GM23248 (cell line): ENCODE data around the gene CP. TPM values are rescaled to one million over a fixed set of nuclear protein-coding genes. Genes with fewer than 3 reads are reported as not detected.
A peak's percentile ranks its signal among the peaks of the same experiment; 100 is the strongest.

Source experiments
- DNase-seq: peaks from one replicate; pipeline ENCODE4 v3.0.0-alpha.2; 2015
- H2AFZ ChIP-seq: fragments of 200-600 bp; sonication (generic); 2 replicates; pipeline ENCODE4 v1.6.1; 2016; ENCODE audit warnings: antibody characterized with exemption
- H3F3A ChIP-seq: fragments of 200-600 bp; sonication (generic); 2 replicates; pipeline ENCODE4 v1.6.1; 2016; ENCODE audit warnings: mild to moderate bottlenecking, antibody characterized with exemption, mixed run types; ENCODE audit not compliant: insufficient read depth
- H3K27ac ChIP-seq: fragments of 200-600 bp; sonication (generic); 2 replicates; pipeline ENCODE4 v1.5.1; 2016; ENCODE audit warnings: mild to moderate bottlenecking
- H3K27me3 ChIP-seq: fragments of 200-600 bp; sonication (generic); replicated peaks from 2 replicates; pipeline ENCODE4 v1.6.1; 2016; ENCODE audit warnings: mild to moderate bottlenecking; ENCODE audit not compliant: insufficient read depth
- H3K36me3 ChIP-seq: fragments of 200-600 bp; sonication (generic); 2 replicates; pipeline ENCODE4 v1.6.1; 2016; ENCODE audit warnings: low read depth, mild to moderate bottlenecking
- H3K4me1 ChIP-seq: fragments of 200-600 bp; sonication (generic); 2 replicates; pipeline ENCODE4 v1.6.1; 2016; ENCODE audit warnings: mild to moderate bottlenecking; ENCODE audit not compliant: insufficient read depth
- H3K4me2 ChIP-seq: fragments of 200-600 bp; sonication (generic); one replicate; pipeline ENCODE4 v1.6.1; 2016; ENCODE audit warnings: mild to moderate bottlenecking; ENCODE audit not compliant: unreplicated experiment
- H3K4me3 ChIP-seq: fragments of 200-600 bp; sonication (generic); 2 replicates; pipeline ENCODE4 v1.5.1; 2016; ENCODE audit warnings: mild to moderate bottlenecking
- H3K79me2 ChIP-seq: fragments of 200-600 bp; sonication (generic); 2 replicates; pipeline ENCODE4 v1.6.1; 2016; ENCODE audit warnings: mild to moderate bottlenecking; ENCODE audit not compliant: insufficient read depth
- H3K9ac ChIP-seq: fragments of 200-600 bp; sonication (generic); 2 replicates; pipeline ENCODE4 v1.6.1; 2016; ENCODE audit warnings: mild to moderate bottlenecking
- H3K9me2 ChIP-seq: fragments of 200-600 bp; sonication (generic); 2 replicates; pipeline ENCODE4 v1.6.1; 2016; ENCODE audit warnings: mixed run types, mild to moderate bottlenecking, moderate library complexity; ENCODE audit not compliant: insufficient read depth
- H3K9me3 ChIP-seq: fragments of 200-600 bp; sonication (generic); one replicate; pipeline ENCODE4 v1.6.1; 2017; ENCODE audit warnings: low read depth
- H4K20me1 ChIP-seq: fragments of 200-600 bp; sonication (generic); 2 replicates; pipeline ENCODE4 v1.6.0; 2016; ENCODE audit not compliant: insufficient read depth
- EZH2 ChIP-seq: fragments of 200-600 bp; sonication (generic); IDR thresholded peaks from 2 replicates; pipeline ENCODE4 v1.6.1; 2018; ENCODE audit warnings: antibody characterized with exemption, mild to moderate bottlenecking; ENCODE audit not compliant: insufficient read depth, poor library complexity, severe bottlenecking
- EZH2phosphoT487 ChIP-seq: fragments of 200-600 bp; sonication (generic); IDR thresholded peaks from 2 replicates; pipeline ENCODE4 v1.6.1; 2018; ENCODE audit warnings: antibody characterized with exemption, moderate library complexity, mild to moderate bottlenecking, low read depth; ENCODE audit not compliant: insufficient read depth
- WGBS, 2 experiments: methylation state at CpG; one replicate each; pipeline ENCODE4 v1.1.6; 2015 to 2017; ENCODE audit warnings: low lambda C conversion rate in 2 of 2, low coverage in 1 of 2; ENCODE audit errors: missing lambda C conversion rate in 2 of 2; 5-methylcytosine and 5-hydroxymethylcytosine counted together
- in situ Hi-C: fragments of 300-500 bp; cut with MboI; formaldehyde crosslinking; loops from 2 replicates; pipeline ENCODE4 v1.15.0; 2020
- polyA plus RNA-seq: library from polyadenylated mRNA; unstranded; fragments of >200 nt; fragmentation: Nextera tagmentation; extraction: Ambion mirVana; gene quantifications from 2 replicates; pipeline ENCODE4 v1.2.1, GENCODE V29; 2016
- total RNA-seq: library from RNA; depleted of rRNA; stranded (reverse); fragments of >200 nt; shearing (Covaris generic); gene quantifications from 2 replicates; pipeline ENCODE4 v1.2.3, GENCODE V29; 2014

CP gene
- total and polyA plus RNA-seq, 2 experiments from 2014 or later, result not detected

- no peak for DNase-seq
- no peaks in the 10 kb centered on the region for H3F3A ChIP-seq
- H4K20me1 ChIP-seq, result no peaks in the 10 kb centered on the region
- no peak overlapping the region for H3K4me2 ChIP-seq
- TF ChIP-seq EZH2phosphoT487, result no peak
- no peak for TF ChIP-seq EZH2
- H3K27me3 ChIP-seq, result no peaks in the 10 kb centered on the region
- H3K79me2 ChIP-seq, result no peaks in the 10 kb centered on the region
- H3K4me3 ChIP-seq, result no peak overlapping the region
- H3K9me2 ChIP-seq, result no peaks in the 10 kb centered on the region
- no peaks in the 10 kb centered on the region for H3K9me3 ChIP-seq
- no peaks in the 10 kb centered on the region for H3K4me1 ChIP-seq
- no peaks in the 10 kb centered on the region for H3K36me3 ChIP-seq
- in situ Hi-C loops, result no loop called here
- WGBS, 2 experiments, result 96 to 97% methylated on average over 5 of the region's 5 CpGs
- H3K27ac ChIP-seq, result no peak overlapping the region
- no peak overlapping the region for H3K9ac ChIP-seq
- no peak overlapping the region for H2AFZ ChIP-seq
Measured at GRCh38 chr3:149217347-149217746, 4.3 kb downstream of the CP start.

- H3K9me2 ChIP-seq, result no peaks in the 10 kb centered on the region
- no peak overlapping the region for H2AFZ ChIP-seq
- TF ChIP-seq EZH2phosphoT487 (no peak), EZH2 (no peak)
- no peak overlapping the region for H3K27ac ChIP-seq
- H3K27me3 ChIP-seq, result no peaks in the 10 kb centered on the region
- no peak overlapping the region for H3K4me3 ChIP-seq
- no peaks in the 10 kb centered on the region for H3K4me1 ChIP-seq
- no peak overlapping the region for H3K4me2 ChIP-seq
- no peaks in the 10 kb centered on the region for H3K9me3 ChIP-seq
- 71 to 76% methylated on average over 4 of the region's 4 CpGs for WGBS, 2 experiments
- in situ Hi-C loops, result no loop called here
- peak; percentile 7 for DNase-seq
- H3K79me2 ChIP-seq, result no peaks in the 10 kb centered on the region
- no peak overlapping the region for H3K9ac ChIP-seq
- H3K36me3 ChIP-seq, result no peaks in the 10 kb centered on the region
- H3F3A ChIP-seq, result no peaks in the 10 kb centered on the region
- no peaks in the 10 kb centered on the region for H4K20me1 ChIP-seq
Measured at GRCh38 chr3:149216193-149216869, 5.3 kb downstream of the CP start.

GRCh38 chr3:149215515-149215914 lies 6.1 kb downstream of the CP start:
- in situ Hi-C loops, result no loop called here
- H3K27ac ChIP-seq, result no peak overlapping the region
- TF ChIP-seq EZH2phosphoT487 (no peak), EZH2 (no peak)
- H3K79me2 ChIP-seq, result no peaks in the 10 kb centered on the region
- 60 to 62% methylated on average over 2 of the region's 2 CpGs for WGBS, 2 experiments
- H3K9me2 ChIP-seq, result no peaks in the 10 kb centered on the region
- H3K27me3 ChIP-seq, result no peaks in the 10 kb centered on the region
- H4K20me1 ChIP-seq, result no peaks in the 10 kb centered on the region
- H3K9ac ChIP-seq, result no peak overlapping the region
- H3K4me2 ChIP-seq, result no peak overlapping the region
- no peaks in the 10 kb centered on the region for H3K9me3 ChIP-seq
- no peaks in the 10 kb centered on the region for H3K36me3 ChIP-seq
- no peak overlapping the region for H3K4me3 ChIP-seq
- H3K4me1 ChIP-seq, result no peaks in the 10 kb centered on the region
- H3F3A ChIP-seq, result no peaks in the 10 kb centered on the region
- 0 out of 2 replicates have a peak overlapping the region, but pooled peaks have one; percentile 44 for H2AFZ ChIP-seq
- DNase-seq, result no peak

- 86 to 100% methylated on average over 1 of the region's 1 CpG for WGBS, 2 experiments
- Histone ChIP-seq H3K9me3 (no peaks in the 10 kb centered on the region), H4K20me1 (no peaks in the 10 kb centered on the region), H3K4me3 (no peak overlapping the region), H3K27ac (no peak overlapping the region), H3K27me3 (no peaks in the 10 kb centered on the region), H3K4me1 (no peaks in the 10 kb centered on the region), H3F3A (no peaks in the 10 kb centered on the region), H3K9me2 (no peaks in the 10 kb centered on the region), H3K79me2 (no peaks in the 10 kb centered on the region), H2AFZ (no peak overlapping the region), H3K9ac (no peak overlapping the region), H3K4me2 (no peak overlapping the region), H3K36me3 (no peaks in the 10 kb centered on the region)
- TF ChIP-seq EZH2phosphoT487 (no peak), EZH2 (no peak)
- in situ Hi-C loops, result no loop called here
- no peak for DNase-seq
Measured at GRCh38 chr3:149214702-149215101, 6.9 kb downstream of the CP start.
